Activated naive CD8-positive, alpha-beta T cell treated with anti-CD3 and anti-CD28 coated beads, Interleukin-2, amount 10 ng/mL, durations not matched to agents 7 days and 5 days (primary cell): ENCODE measurements around the gene NASP. TPM values are rescaled to one million over a fixed set of nuclear protein-coding genes. Genes with fewer than 3 reads are reported as not detected.
A peak's percentile ranks its signal among the peaks of the same experiment; 100 is the strongest.

ENCODE experiments used
- ATAC-seq: fragments of 150-1000 bp; cut with Tn5 transposase; one replicate; pipeline ENCODE4 v1.10.0; 2021; ENCODE audit warnings: low read depth, moderate library complexity
- POLR2A ChIA-PET: fragments of 350-600 bp; sonication (Branson Sonifier 250); formaldehyde crosslinking; loops from one replicate; lab custom pipeline; 2021; ENCODE audit warnings: antibody characterized with exemption; lab: Charles Lee
- DNase-seq: peaks from one replicate; pipeline ENCODE4 v3.0.0; 2021
- H3K27ac Mint-ChIP-seq: one replicate; pipeline ENCODE4 v1.8.0; 2022; ENCODE audit warnings: mild to moderate bottlenecking, mixed read lengths
- H3K27me3 Mint-ChIP-seq: one replicate; pipeline ENCODE4 v1.8.0; 2022; ENCODE audit warnings: mild to moderate bottlenecking, moderate library complexity, mixed read lengths
- H3K36me3 Mint-ChIP-seq: one replicate; pipeline ENCODE4 v1.8.0; 2021; ENCODE audit warnings: mild to moderate bottlenecking, mixed read lengths
- H3K4me1 Mint-ChIP-seq: one replicate; pipeline ENCODE4 v1.8.0; 2021; ENCODE audit warnings: mixed read lengths
- H3K4me3 Mint-ChIP-seq: one replicate; pipeline ENCODE4 v1.8.0; 2022; ENCODE audit warnings: mild to moderate bottlenecking, moderate library complexity, mixed read lengths
- H3K9me3 Mint-ChIP-seq: one replicate; pipeline ENCODE4 v1.8.0; 2021; ENCODE audit warnings: mixed read lengths
- total RNA-seq, 2 experiments: library from RNA; stranded (reverse); gene quantifications; one replicate each; pipeline ENCODE4 v1.2.3, GENCODE V29; 2021

Gene NASP
- total RNA-seq, 2 experiments from 2014 or later: 184 to 188 TPM

GRCh38 chr1:45551684-45552083 lies 32.2 kb upstream of the NASP start:
- Mint-ChIP-seq H3K27me3 (peaks cover 2% of the 10 kb centered on the region), H3K36me3 (peaks cover 14% of the 10 kb centered on the region), H3K4me3 (peak overlapping the region; percentile 94), H3K4me1 (peaks cover 16% of the 10 kb centered on the region), H3K27ac (peak overlapping the region; percentile 89), H3K9me3 (no peaks in the 10 kb centered on the region)
- no peak for ATAC-seq
- no peak for DNase-seq
- POLR2A ChIA-PET: interaction anchor here (0.8 to 2.4 kb wide), 12 partner anchors 12 to 830 kb away, joined by 3 to 45 read pairs (median 4); partner anchors contain the start of genes GPBP1L1, MUTYH, NASP and PRDX1

- Mint-ChIP-seq H3K27ac (peak overlapping the region; percentile 27), H3K4me3 (peak overlapping the region; percentile 45), H3K36me3 (peaks cover 14% of the 10 kb centered on the region), H3K27me3 (no peaks in the 10 kb centered on the region), H3K4me1 (peaks cover 17% of the 10 kb centered on the region), H3K9me3 (no peaks in the 10 kb centered on the region)
- DNase-seq: no peak
- ATAC-seq: no peak
- POLR2A ChIA-PET: interaction anchor here (2.4 kb wide), 1 partner anchor 31 kb away, joined by 45 read pairs; the partner anchor contains the start of gene PRDX1
Observed at GRCh38 chr1:45552331-45552730, 31.5 kb upstream of the NASP start.

GRCh38 chr1:45554198-45554597 lies 29.6 kb upstream of the NASP start:
- H3K36me3 Mint-ChIP-seq: peaks cover 19% of the 10 kb centered on the region
- H3K27ac Mint-ChIP-seq: no peak overlapping the region
- ATAC-seq: no peak
- no peaks in the 10 kb centered on the region for H3K9me3 Mint-ChIP-seq
- POLR2A ChIA-PET: interaction anchor here (1.0 to 2.5 kb wide), 2 partner anchors 29 to 32 kb away, joined by 6 to 7 read pairs; partner anchors contain the start of genes NASP and PRDX1
- peaks cover 24% of the 10 kb centered on the region for H3K4me1 Mint-ChIP-seq
- no peak for DNase-seq
- H3K27me3 Mint-ChIP-seq: no peaks in the 10 kb centered on the region
- no peak overlapping the region for H3K4me3 Mint-ChIP-seq

- Mint-ChIP-seq H3K9me3 (no peaks in the 10 kb centered on the region), H3K4me1 (peaks cover 15% of the 10 kb centered on the region), H3K27me3 (no peaks in the 10 kb centered on the region), H3K27ac (peak overlapping the region; percentile 40), H3K4me3 (no peak overlapping the region), H3K36me3 (peaks cover 30% of the 10 kb centered on the region)
- DNase-seq (no peak), ATAC-seq (no peak)
- POLR2A ChIA-PET: interaction anchor here (0.7 to 1.6 kb wide), 3 partner anchors 11 to 264 kb away, joined by 3 to 12 read pairs (median 6); partner anchors contain the start of gene PRDX1
Observed at GRCh38 chr1:45557422-45557944, 26.4 kb upstream of the NASP start.

- DNase-seq: no peak
- H3K27me3 Mint-ChIP-seq: no peaks in the 10 kb centered on the region
- H3K4me1 Mint-ChIP-seq: peaks cover 4% of the 10 kb centered on the region
- POLR2A ChIA-PET: interaction anchor here (1.2 to 1.7 kb wide), 2 partner anchors 13 to 42 kb away, joined by 4 to 5 read pairs; partner anchors contain the start of genes AKR1A1 and PRDX1
- H3K4me3 Mint-ChIP-seq: no peak overlapping the region
- H3K27ac Mint-ChIP-seq: no peak overlapping the region
- no peaks in the 10 kb centered on the region for H3K9me3 Mint-ChIP-seq
- peaks cover 38% of the 10 kb centered on the region for H3K36me3 Mint-ChIP-seq
- ATAC-seq: no peak
Observed at GRCh38 chr1:45563843-45564242, 20.0 kb upstream of the NASP start.

GRCh38 chr1:45566722-45567121 lies 17.1 kb upstream of the NASP start:
- POLR2A ChIA-PET: interaction anchor here (1.9 to 3.3 kb wide), 2 partner anchors 46 to 54 kb away, joined by 12 to 16 read pairs; partner anchors contain the start of gene PRDX1
- no peaks in the 10 kb centered on the region for H3K9me3 Mint-ChIP-seq
- no peak overlapping the region for H3K27ac Mint-ChIP-seq
- H3K4me3 Mint-ChIP-seq: no peak overlapping the region
- no peak for ATAC-seq
- peaks cover 1% of the 10 kb centered on the region for H3K4me1 Mint-ChIP-seq
- no peaks in the 10 kb centered on the region for H3K27me3 Mint-ChIP-seq
- no peak for DNase-seq
- H3K36me3 Mint-ChIP-seq: peaks cover 32% of the 10 kb centered on the region

GRCh38 chr1:45567911-45568310 lies 15.9 kb upstream of the NASP start:
- Mint-ChIP-seq H3K9me3 (no peaks in the 10 kb centered on the region), H3K4me3 (no peak overlapping the region), H3K27me3 (no peaks in the 10 kb centered on the region), H3K36me3 (peaks cover 26% of the 10 kb centered on the region), H3K27ac (peak overlapping the region; percentile 3), H3K4me1 (peaks cover 2% of the 10 kb centered on the region)
- POLR2A ChIA-PET: interaction anchor here (1.5 to 3.8 kb wide), 3 partner anchors 37 to 56 kb away, joined by 3 to 20 read pairs (median 16); partner anchors contain the start of gene PRDX1
- no peak for ATAC-seq
- DNase-seq: no peak

- peak overlapping the region; percentile 3 for H3K27ac Mint-ChIP-seq
- H3K9me3 Mint-ChIP-seq: no peaks in the 10 kb centered on the region
- POLR2A ChIA-PET: interaction anchor here (0.7 to 3.8 kb wide), 6 partner anchors 18 to 56 kb away, joined by 3 to 20 read pairs (median 10); partner anchors contain the start of genes AKR1A1 and PRDX1
- H3K4me1 Mint-ChIP-seq: peaks cover 2% of the 10 kb centered on the region
- H3K4me3 Mint-ChIP-seq: no peak overlapping the region
- peaks cover 22% of the 10 kb centered on the region for H3K36me3 Mint-ChIP-seq
- DNase-seq: no peak
- no peaks in the 10 kb centered on the region for H3K27me3 Mint-ChIP-seq
- ATAC-seq: no peak
Observed at GRCh38 chr1:45568421-45568820, 15.4 kb upstream of the NASP start.

- DNase-seq (no peak), ATAC-seq (no peak)
- H3K27me3 Mint-ChIP-seq: no peaks in the 10 kb centered on the region
- H3K9me3 Mint-ChIP-seq: no peaks in the 10 kb centered on the region
- no peak overlapping the region for H3K27ac Mint-ChIP-seq
- POLR2A ChIA-PET: interaction anchor here (1.5 to 3.8 kb wide), 5 partner anchors 19 to 57 kb away, joined by 3 to 20 read pairs (median 10); partner anchors contain the start of genes AKR1A1 and PRDX1
- peaks cover 2% of the 10 kb centered on the region for H3K4me1 Mint-ChIP-seq
- H3K4me3 Mint-ChIP-seq: no peak overlapping the region
- H3K36me3 Mint-ChIP-seq: peaks cover 16% of the 10 kb centered on the region
Observed at GRCh38 chr1:45569571-45569961, 14.3 kb upstream of the NASP start.

GRCh38 chr1:45569962-45570581 lies 13.8 kb upstream of the NASP start:
- Mint-ChIP-seq H3K36me3 (peaks cover 16% of the 10 kb centered on the region), H3K9me3 (no peaks in the 10 kb centered on the region), H3K4me3 (no peak overlapping the region), H3K4me1 (peaks cover 2% of the 10 kb centered on the region), H3K27ac (no peak overlapping the region), H3K27me3 (no peaks in the 10 kb centered on the region)
- DNase-seq (peak; percentile 63), ATAC-seq (peak; percentile 79)
- POLR2A ChIA-PET: interaction anchor here (1.1 to 3.8 kb wide), 5 partner anchors 19 to 58 kb away, joined by 6 to 20 read pairs (median 10); partner anchors contain the start of genes AKR1A1 and PRDX1

- no peak for ATAC-seq
- Mint-ChIP-seq H3K9me3 (no peaks in the 10 kb centered on the region), H3K27ac (no peak overlapping the region), H3K4me1 (peaks cover 2% of the 10 kb centered on the region), H3K4me3 (no peak overlapping the region), H3K36me3 (peaks cover 16% of the 10 kb centered on the region), H3K27me3 (no peaks in the 10 kb centered on the region)
- POLR2A ChIA-PET: interaction anchor here (1.1 to 3.8 kb wide), 2 partner anchors 50 to 58 kb away, joined by 6 to 20 read pairs; partner anchors contain the start of gene PRDX1
- no peak for DNase-seq
Observed at GRCh38 chr1:45570631-45571030, 13.2 kb upstream of the NASP start.

GRCh38 chr1:45573231-45573804 lies 10.5 kb upstream of the NASP start:
- H3K36me3 Mint-ChIP-seq: peaks cover 7% of the 10 kb centered on the region
- no peaks in the 10 kb centered on the region for H3K9me3 Mint-ChIP-seq
- H3K27ac Mint-ChIP-seq: no peak overlapping the region
- H3K4me3 Mint-ChIP-seq: no peak overlapping the region
- no peaks in the 10 kb centered on the region for H3K27me3 Mint-ChIP-seq
- H3K4me1 Mint-ChIP-seq: peaks cover 2% of the 10 kb centered on the region
- POLR2A ChIA-PET: no interaction called here
- ATAC-seq: no peak
- no peak for DNase-seq

GRCh38 chr1:45574105-45574626 lies 9.7 kb upstream of the NASP start:
- peaks cover 5% of the 10 kb centered on the region for H3K36me3 Mint-ChIP-seq
- H3K27ac Mint-ChIP-seq: no peak overlapping the region
- no peaks in the 10 kb centered on the region for H3K27me3 Mint-ChIP-seq
- no peaks in the 10 kb centered on the region for H3K9me3 Mint-ChIP-seq
- no peak for ATAC-seq
- H3K4me3 Mint-ChIP-seq: no peak overlapping the region
- POLR2A ChIA-PET: interaction anchor here (0.6 kb wide), 1 partner anchor 48 kb away, joined by 4 read pairs; no protein-coding TSS in a partner anchor
- no peak for DNase-seq
- H3K4me1 Mint-ChIP-seq: peaks cover 2% of the 10 kb centered on the region
